PC-3 (cell line): ENCODE data around the gene GPR68.

Experiments used
- EZH2 ChIP-seq: fragments of 300-600 bp; sonication (generic); IDR thresholded peaks from one replicate; pipeline ENCODE4 v1.6.1; 2017; ENCODE audit warnings: antibody characterized with exemption, mild to moderate bottlenecking, low read length; ENCODE audit not compliant: unreplicated experiment
- EZH2phosphoT487 ChIP-seq: fragments of 300-600 bp; sonication (generic); IDR thresholded peaks from 2 replicates; pipeline ENCODE4 v1.6.1; 2018; ENCODE audit warnings: mild to moderate bottlenecking, antibody characterized with exemption, low read length, borderline replicate concordance
- TF ChIP-seq, protein P1 (sequence below): fragments of 300-600 bp; sonication (generic); conservative IDR thresholded peaks from 2 replicates; pipeline ENCODE4 v1.5.1; 2017; ENCODE audit warnings: antibody characterized with exemption, low read depth, mild to moderate bottlenecking, low read length

DNA sequence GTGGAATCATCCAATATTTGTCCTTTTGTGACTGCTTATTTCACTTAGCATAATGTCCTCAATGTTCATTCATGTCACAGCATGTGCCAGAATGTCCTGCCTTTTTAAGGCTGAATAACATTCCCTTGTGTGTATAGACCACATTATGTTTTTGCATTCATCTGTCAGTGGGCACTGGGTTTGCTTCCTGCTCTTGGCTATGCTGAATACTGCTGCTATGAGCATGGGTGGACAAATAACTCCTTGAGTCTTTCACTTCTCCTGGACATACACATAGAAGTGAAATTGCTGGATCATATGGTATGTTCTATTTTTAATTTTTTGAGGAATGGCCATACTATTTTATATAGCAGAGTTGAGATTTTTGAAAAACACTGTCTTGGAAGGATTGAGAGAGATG lies 46.9 kb downstream of the GPR68 start:
- TF ChIP-seq EZH2 (no peak), EZH2phosphoT487 (no peak)
- TF ChIP-seq, protein P1, sequence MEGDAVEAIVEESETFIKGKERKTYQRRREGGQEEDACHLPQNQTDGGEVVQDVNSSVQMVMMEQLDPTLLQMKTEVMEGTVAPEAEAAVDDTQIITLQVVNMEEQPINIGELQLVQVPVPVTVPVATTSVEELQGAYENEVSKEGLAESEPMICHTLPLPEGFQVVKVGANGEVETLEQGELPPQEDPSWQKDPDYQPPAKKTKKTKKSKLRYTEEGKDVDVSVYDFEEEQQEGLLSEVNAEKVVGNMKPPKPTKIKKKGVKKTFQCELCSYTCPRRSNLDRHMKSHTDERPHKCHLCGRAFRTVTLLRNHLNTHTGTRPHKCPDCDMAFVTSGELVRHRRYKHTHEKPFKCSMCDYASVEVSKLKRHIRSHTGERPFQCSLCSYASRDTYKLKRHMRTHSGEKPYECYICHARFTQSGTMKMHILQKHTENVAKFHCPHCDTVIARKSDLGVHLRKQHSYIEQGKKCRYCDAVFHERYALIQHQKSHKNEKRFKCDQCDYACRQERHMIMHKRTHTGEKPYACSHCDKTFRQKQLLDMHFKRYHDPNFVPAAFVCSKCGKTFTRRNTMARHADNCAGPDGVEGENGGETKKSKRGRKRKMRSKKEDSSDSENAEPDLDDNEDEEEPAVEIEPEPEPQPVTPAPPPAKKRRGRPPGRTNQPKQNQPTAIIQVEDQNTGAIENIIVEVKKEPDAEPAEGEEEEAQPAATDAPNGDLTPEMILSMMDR: no peak
